Activated T-helper 1 cell treated with anti-CD3 and anti-CD28 coated beads, Interleukin-2, amount 50 U/mL, for 16 hours (primary cell): ENCODE data around the gene CTNND1.
"Not testable (repeated sequence)": the region's sequence is repeated elsewhere in the genome, so short reads cannot be mapped to it uniquely, and the experiment has no call there.

ENCODE experiments used
- DNase-seq, 2 donors: peaks; one replicate each; pipeline ENCODE4 v3.0.0-alpha.2; 2020; ENCODE audit warnings: low read depth in 1 of 2, low spot score in 1 of 2

Gene CTNND1

GRCh38 chr11:57788703-57789088 lies 27.1 kb downstream of the CTNND1 start:
- DNase-seq = no peak

- DNase-seq = no peak
Measured at GRCh38 chr11:57791321-57792059, 29.9 kb downstream of the CTNND1 start.

- DNase-seq = peak; percentile 65 to 70
Measured at GRCh38 chr11:57792060-57792541, 30.5 kb downstream of the CTNND1 start.

- no peak for DNase-seq
Measured at GRCh38 chr11:57792870-57793269, 31.3 kb downstream of the CTNND1 start.

GRCh38 chr11:57793351-57794115 lies 31.9 kb downstream of the CTNND1 start:
- no peak for DNase-seq

- DNase-seq = no peak
Measured at GRCh38 chr11:57798905-57799559, 37.4 kb downstream of the CTNND1 start.

GRCh38 chr11:57800444-57801182 lies 39.0 kb downstream of the CTNND1 start:
- no peak for DNase-seq

GRCh38 chr11:57801183-57801485 lies 39.5 kb downstream of the CTNND1 start:
- DNase-seq = no peak

- DNase-seq = no peak
Measured at GRCh38 chr11:57802411-57802810, 40.8 kb downstream of the CTNND1 start.

- DNase-seq = no peak
Measured at GRCh38 chr11:57804466-57804865, 42.9 kb downstream of the CTNND1 start.

GRCh38 chr11:57805780-57806179 lies 44.2 kb downstream of the CTNND1 start:
- DNase-seq = no peak

GRCh38 chr11:57812634-57813033 lies 51.0 kb downstream of the CTNND1 start:
- DNase-seq = no peak

- no peak for DNase-seq
Measured at GRCh38 chr11:57815476-57815875, 53.9 kb downstream of the CTNND1 start.

- DNase-seq = no peak
Measured at GRCh38 chr11:57815877-57816276, 54.3 kb downstream of the CTNND1 start.

- no peak for DNase-seq
Measured at GRCh38 chr11:57818812-57819211, 57.2 kb downstream of the CTNND1 start.

GRCh38 chr11:57819252-57819979 lies 57.8 kb downstream of the CTNND1 start:
- DNase-seq = no peak

- DNase-seq = no peak
Measured at GRCh38 chr11:57823859-57824258, 62.3 kb downstream of the CTNND1 start.

- DNase-seq = no peak
Measured at GRCh38 chr11:57834852-57835251, 73.2 kb downstream of the CTNND1 start.

GRCh38 chr11:57838609-57839008 lies 77.0 kb downstream of the CTNND1 start:
- not testable (repeated sequence) for DNase-seq

- no peak for DNase-seq
Measured at GRCh38 chr11:57842873-57843272, 81.3 kb downstream of the CTNND1 start.

GRCh38 chr11:57867966-57868365 lies 106.4 kb downstream of the CTNND1 start:
- DNase-seq = no peak
